Loucy (cell line): ENCODE measurements around the gene BACE2.

Experiments
- EZH2phosphoT487 ChIP-seq: fragments of 200-600 bp; IDR thresholded peaks from 2 replicates; pipeline ENCODE4 v1.6.1; 2018; ENCODE audit warnings: antibody characterized with exemption, mild to moderate bottlenecking, moderate library complexity, borderline replicate concordance
- TF ChIP-seq, protein P1 (sequence below): fragments of 200-600 bp; sonication (generic); conservative IDR thresholded peaks from 2 replicates; pipeline ENCODE4 v1.5.1; 2014; ENCODE audit warnings: mild to moderate bottlenecking, antibody characterized with exemption, low read length

DNA sequence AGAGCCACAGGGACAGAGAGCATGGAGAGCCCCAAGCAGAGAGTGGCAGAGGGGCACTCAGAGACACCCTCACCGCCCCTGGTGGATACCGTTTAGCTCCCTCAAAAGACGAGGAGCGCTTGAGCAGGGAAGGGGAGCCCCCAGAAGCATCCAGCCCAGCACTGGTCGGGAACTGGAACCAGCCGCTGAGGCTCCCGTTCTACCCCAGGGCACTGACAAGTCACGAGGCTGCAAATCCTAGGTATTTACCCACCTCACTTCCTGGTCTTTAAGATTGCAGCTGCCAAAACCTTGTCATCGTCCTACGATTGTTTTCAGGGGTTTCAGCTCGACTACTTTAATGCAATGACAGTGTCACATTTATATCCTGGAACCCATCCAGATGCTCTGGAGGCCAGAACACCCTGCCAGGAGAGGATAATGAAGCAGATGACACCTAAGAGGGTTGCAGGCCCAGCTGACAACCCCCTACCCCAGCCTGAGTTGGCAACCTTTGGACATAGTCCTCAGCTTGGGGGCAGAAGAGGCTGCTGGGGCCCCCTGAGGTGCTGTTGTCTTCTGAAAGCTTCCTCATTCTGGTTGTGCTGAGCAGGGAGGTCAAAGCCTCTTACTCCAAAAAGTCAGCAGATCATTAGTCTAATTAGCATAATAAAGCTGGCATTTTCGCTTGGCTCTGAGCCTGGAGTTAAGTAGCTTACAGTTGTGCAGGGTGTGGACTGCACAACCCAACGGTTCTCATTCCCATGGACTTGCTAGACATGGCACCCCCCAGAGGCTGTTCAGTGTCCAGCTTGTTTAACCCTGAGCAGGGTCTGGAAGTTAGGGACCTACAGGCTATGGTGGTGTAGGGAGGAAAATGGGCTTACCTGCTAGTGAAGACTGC, 20.6 kb upstream of the BACE2 start:
- TF ChIP-seq, protein P1, sequence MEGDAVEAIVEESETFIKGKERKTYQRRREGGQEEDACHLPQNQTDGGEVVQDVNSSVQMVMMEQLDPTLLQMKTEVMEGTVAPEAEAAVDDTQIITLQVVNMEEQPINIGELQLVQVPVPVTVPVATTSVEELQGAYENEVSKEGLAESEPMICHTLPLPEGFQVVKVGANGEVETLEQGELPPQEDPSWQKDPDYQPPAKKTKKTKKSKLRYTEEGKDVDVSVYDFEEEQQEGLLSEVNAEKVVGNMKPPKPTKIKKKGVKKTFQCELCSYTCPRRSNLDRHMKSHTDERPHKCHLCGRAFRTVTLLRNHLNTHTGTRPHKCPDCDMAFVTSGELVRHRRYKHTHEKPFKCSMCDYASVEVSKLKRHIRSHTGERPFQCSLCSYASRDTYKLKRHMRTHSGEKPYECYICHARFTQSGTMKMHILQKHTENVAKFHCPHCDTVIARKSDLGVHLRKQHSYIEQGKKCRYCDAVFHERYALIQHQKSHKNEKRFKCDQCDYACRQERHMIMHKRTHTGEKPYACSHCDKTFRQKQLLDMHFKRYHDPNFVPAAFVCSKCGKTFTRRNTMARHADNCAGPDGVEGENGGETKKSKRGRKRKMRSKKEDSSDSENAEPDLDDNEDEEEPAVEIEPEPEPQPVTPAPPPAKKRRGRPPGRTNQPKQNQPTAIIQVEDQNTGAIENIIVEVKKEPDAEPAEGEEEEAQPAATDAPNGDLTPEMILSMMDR = no peak
- TF ChIP-seq EZH2phosphoT487 = no peak
